Lung (tissue), 12 donors: ENCODE results near the gene ARHGAP15. TPM values are rescaled to one million over a fixed set of nuclear protein-coding genes. Genes with fewer than 3 reads are reported as not detected.

Experiments used
- ATAC-seq: fragments of 200-7000 bp; cut with Tn5 transposase; one replicate; pipeline ENCODE4 v1.9.1; 2020; ENCODE audit warnings: moderate number of reproducible peaks; ENCODE audit not compliant: insufficient read depth, low FRiP score
- DNase-seq, 3 donors: peaks; one replicate each; pipeline ENCODE4 v3.0.0-alpha.2; 2013 to 2017
- H3K27ac ChIP-seq, 2 donors: one replicate each; pipeline ENCODE4 v1.5.1; 2013; ENCODE audit warnings: mild to moderate bottlenecking in 2 of 2, moderate library complexity in 2 of 2, control low read depth in 1 of 2, inconsistent platforms in 1 of 2, low read depth in 1 of 2, low read length in 1 of 2
- H3K27me3 ChIP-seq, 3 donors: one replicate each; pipeline ENCODE4 v1.5.1; 2013; ENCODE audit warnings: low read length in 2 of 3; ENCODE audit not compliant: control insufficient read depth in 3 of 3, insufficient read depth in 3 of 3
- H3K36me3 ChIP-seq, 4 donors: one replicate each; pipeline ENCODE4 v1.5.1; 2013; ENCODE audit warnings: low read length in 4 of 4, mild to moderate bottlenecking in 1 of 4, moderate library complexity in 1 of 4; ENCODE audit not compliant: control insufficient read depth in 4 of 4, insufficient read depth in 4 of 4
- H3K4me1 ChIP-seq, 5 donors: one replicate each; pipeline ENCODE4 v1.5.1; 2013; ENCODE audit warnings: low read length in 5 of 5, mild to moderate bottlenecking in 2 of 5, moderate library complexity in 1 of 5; ENCODE audit not compliant: control insufficient read depth in 5 of 5, insufficient read depth in 5 of 5
- H3K4me3 ChIP-seq: one replicate; pipeline ENCODE4 v1.5.1; 2013; ENCODE audit warnings: mild to moderate bottlenecking, control low read depth, moderate library complexity
- H3K9ac ChIP-seq, 2 donors: one replicate each; pipeline ENCODE4 v1.5.1; 2013; ENCODE audit warnings: low read length in 2 of 2, control low read depth in 1 of 2; ENCODE audit not compliant: insufficient read depth in 1 of 2
- H3K9me3 ChIP-seq, 4 donors: one replicate each; pipeline ENCODE4 v1.5.1; 2013; ENCODE audit warnings: low read length in 3 of 4, mild to moderate bottlenecking in 1 of 4, moderate library complexity in 1 of 4; ENCODE audit not compliant: control insufficient read depth in 4 of 4, insufficient read depth in 3 of 4
- WGBS, 2 donors: extraction: QIAGEN DNeasy Blood & Tissue Kit; methylation state at CpG; one replicate each; pipeline ENCODE4 v1.1.7; 2013; 5-methylcytosine and 5-hydroxymethylcytosine counted together
- polyA plus RNA-seq, 2 donors: library from polyadenylated mRNA; stranded (reverse); fragments of 200-250 nt; gene quantifications; one replicate each; pipeline ENCODE4 v1.2.1, GENCODE V29; 2013
- total RNA-seq, 2 donors: library from RNA; depleted of rRNA in 1 of 2; stranded (reverse); fragments of >200 nt in 1 of 2; gene quantifications; one replicate each; pipeline ENCODE4 v1.2.1, GENCODE V29; 2014 to 2021
- TF ChIP-seq, protein P1 (sequence below): IDR thresholded peaks from 2 replicates; pipeline ENCODE4 v1.5.1; 2012; ENCODE audit warnings: mild to moderate bottlenecking; ENCODE audit errors: control extremely low read depth, extremely low read depth
- donor health status: control.
- donor health status: control.
- donor health status: Bipolar disorder and iron deficiency.
- donor health status: healthy.
- donor health status: DM: yes; HTN: yes; CAD: no.

ARHGAP15 gene
- total and polyA plus RNA-seq, 4 donors: 5.9 to 74.3 (median 13.2) TPM

DNA sequence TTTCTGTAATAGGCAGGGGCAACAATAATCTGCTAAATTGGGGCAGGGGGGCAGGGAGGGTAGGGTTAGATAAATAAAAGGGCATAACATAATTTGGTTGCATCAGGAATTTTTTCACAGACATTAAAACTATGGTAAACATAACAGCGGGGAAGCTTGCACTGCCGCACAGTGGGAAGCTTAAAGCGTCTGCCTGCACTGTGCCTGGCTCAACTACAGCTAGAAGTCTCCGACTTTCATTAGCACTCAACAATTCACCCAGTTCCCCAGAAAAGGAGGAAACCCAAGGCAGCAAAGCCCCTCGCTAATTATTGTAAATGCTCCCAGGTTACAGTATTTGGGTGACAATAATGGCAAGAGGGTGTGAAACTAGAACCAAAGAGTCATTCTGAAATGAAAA, 562.9 kb downstream of the ARHGAP15 start:
- Histone ChIP-seq H3K27me3 (no peaks in the 10 kb centered on the region), H3K4me3 (no peak overlapping the region), H3K9ac (no peak overlapping the region), H3K4me1 (peaks cover 0 to 18% (median 2%) of the 10 kb centered on the region in 5 donors), H3K27ac (no peak overlapping the region), H3K9me3 (no peaks in the 10 kb centered on the region), H3K36me3 (no peaks in the 10 kb centered on the region)
- peak in 2 of 3 donors; percentile 43 to 44 for DNase-seq
- no peak for ATAC-seq
- 73 to 79% methylated on average over 5 of the region's 5 CpGs for WGBS, 2 donors
- TF ChIP-seq, protein P1, sequence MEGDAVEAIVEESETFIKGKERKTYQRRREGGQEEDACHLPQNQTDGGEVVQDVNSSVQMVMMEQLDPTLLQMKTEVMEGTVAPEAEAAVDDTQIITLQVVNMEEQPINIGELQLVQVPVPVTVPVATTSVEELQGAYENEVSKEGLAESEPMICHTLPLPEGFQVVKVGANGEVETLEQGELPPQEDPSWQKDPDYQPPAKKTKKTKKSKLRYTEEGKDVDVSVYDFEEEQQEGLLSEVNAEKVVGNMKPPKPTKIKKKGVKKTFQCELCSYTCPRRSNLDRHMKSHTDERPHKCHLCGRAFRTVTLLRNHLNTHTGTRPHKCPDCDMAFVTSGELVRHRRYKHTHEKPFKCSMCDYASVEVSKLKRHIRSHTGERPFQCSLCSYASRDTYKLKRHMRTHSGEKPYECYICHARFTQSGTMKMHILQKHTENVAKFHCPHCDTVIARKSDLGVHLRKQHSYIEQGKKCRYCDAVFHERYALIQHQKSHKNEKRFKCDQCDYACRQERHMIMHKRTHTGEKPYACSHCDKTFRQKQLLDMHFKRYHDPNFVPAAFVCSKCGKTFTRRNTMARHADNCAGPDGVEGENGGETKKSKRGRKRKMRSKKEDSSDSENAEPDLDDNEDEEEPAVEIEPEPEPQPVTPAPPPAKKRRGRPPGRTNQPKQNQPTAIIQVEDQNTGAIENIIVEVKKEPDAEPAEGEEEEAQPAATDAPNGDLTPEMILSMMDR: no peak

DNA sequence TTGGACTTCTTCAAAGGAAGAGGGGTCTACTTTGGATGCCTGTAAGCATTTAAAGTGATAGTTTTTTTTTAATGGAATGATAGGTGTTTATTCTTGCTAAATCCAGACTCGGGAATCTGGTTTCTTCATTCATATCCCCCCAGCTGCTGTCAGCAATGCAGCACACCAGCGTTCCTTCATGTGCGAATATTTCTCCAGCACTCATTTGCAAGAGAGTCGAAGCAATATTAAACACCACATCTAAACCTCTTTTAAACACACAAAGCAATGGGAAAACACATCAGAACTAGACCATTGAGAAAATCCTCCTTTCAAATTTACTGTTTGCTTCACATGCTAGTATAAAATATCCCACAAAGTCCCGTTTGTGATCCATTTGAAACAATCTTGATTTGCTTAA, 563.7 kb downstream of the ARHGAP15 start:
- H3K4me1 ChIP-seq: peaks cover 0 to 18% (median 2%) of the 10 kb centered on the region in 5 donors
- WGBS, 2 donors: 35 to 61% methylated on average over 5 of the region's 5 CpGs
- peak in 2 of 3 donors; percentile 51 to 57 for DNase-seq
- no peaks in the 10 kb centered on the region for H3K9me3 ChIP-seq
- TF ChIP-seq, protein P1: no peak
- no peak overlapping the region for H3K27ac ChIP-seq
- H3K9ac ChIP-seq: no peak overlapping the region
- no peaks in the 10 kb centered on the region for H3K36me3 ChIP-seq
- no peak for ATAC-seq
- no peak overlapping the region for H3K4me3 ChIP-seq
- H3K27me3 ChIP-seq: no peaks in the 10 kb centered on the region

DNA sequence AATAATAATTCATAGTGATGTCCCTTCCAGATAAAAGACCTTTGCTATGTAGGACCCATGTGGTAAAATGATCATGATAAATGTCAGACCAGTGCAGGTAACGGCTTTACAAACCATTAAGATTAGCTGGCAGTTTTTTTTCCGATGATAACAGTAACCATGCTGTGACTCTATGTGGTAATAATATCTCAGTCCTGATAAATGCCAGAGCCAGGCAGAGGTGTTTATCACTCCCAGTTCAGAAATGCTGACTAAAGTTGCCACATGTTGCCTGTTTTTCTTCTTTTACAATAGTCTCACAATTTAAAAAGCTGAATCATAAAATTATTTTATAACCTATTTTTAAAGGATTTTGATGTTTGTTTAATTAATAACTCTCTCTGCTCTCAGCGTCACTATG, 565.1 kb downstream of the ARHGAP15 start:
- Histone ChIP-seq H3K27ac (no peak overlapping the region), H3K9me3 (no peaks in the 10 kb centered on the region), H3K4me1 (peaks cover 0 to 18% (median 2%) of the 10 kb centered on the region in 5 donors), H3K4me3 (no peak overlapping the region), H3K27me3 (no peaks in the 10 kb centered on the region), H3K9ac (no peak overlapping the region), H3K36me3 (no peaks in the 10 kb centered on the region)
- TF ChIP-seq, protein P1: no peak
- WGBS, 2 donors: 79 to 86% methylated on average over 3 of the region's 3 CpGs
- DNase-seq: no peak
- no peak for ATAC-seq

DNA sequence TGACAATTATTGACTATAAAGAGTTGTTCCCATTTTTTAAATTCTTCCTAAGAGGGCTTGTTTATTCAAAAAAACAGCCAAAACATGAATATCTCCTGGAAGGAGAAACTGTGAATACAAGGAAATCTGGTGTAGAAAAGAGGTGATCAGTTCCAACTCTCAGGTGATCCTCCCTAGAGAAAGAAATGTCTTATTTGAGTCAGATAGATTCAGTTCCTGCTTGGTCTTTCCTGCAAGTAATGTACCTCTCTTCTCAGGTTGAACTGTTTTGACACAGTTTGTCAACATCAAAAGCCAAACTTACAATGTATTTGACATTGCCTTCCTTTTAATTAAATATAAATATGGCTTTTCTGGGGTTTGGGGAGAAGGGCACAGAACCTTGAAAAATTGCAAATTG, 567.4 kb downstream of the ARHGAP15 start:
- H3K36me3 ChIP-seq: no peaks in the 10 kb centered on the region
- H3K9me3 ChIP-seq: no peaks in the 10 kb centered on the region
- DNase-seq: no peak
- H3K4me3 ChIP-seq: no peak overlapping the region
- TF ChIP-seq, protein P1: no peak
- H3K9ac ChIP-seq: no peak overlapping the region
- no peak for ATAC-seq
- H3K27ac ChIP-seq: no peak overlapping the region
- no peaks in the 10 kb centered on the region for H3K27me3 ChIP-seq
- peaks cover 0 to 6% (median 4%) of the 10 kb centered on the region in 5 donors for H3K4me1 ChIP-seq
